Sigmoid colon (tissue), 4 donors: ENCODE results near the gene POLN.

Experiments used
- POLR2A ChIP-seq, 2 donors: fragments of 450-650 bp; IDR thresholded peaks; one replicate each; pipeline ENCODE4 v1.6.1; 2016; ENCODE audit warnings: antibody characterized with exemption in 2 of 2, mild to moderate bottlenecking in 2 of 2, moderate library complexity in 2 of 2
- POLR2AphosphoS5 ChIP-seq, 4 donors: sonication (generic); formaldehyde crosslinking; IDR thresholded peaks; one replicate each; pipeline ENCODE4 v1.6.1; 2017; ENCODE audit warnings: antibody characterized with exemption in 4 of 4
- TF ChIP-seq, protein P1 (sequence below), 4 experiments: fragments of 450-650 bp in 3 of 4; fragments of 200-600 bp in 1 of 4; IDR thresholded peaks; one replicate each; pipeline ENCODE4 v1.5.1; 2016 to 2019; ENCODE audit warnings: antibody characterized with exemption in 4 of 4, mild to moderate bottlenecking in 3 of 4, moderate library complexity in 2 of 4

DNA sequence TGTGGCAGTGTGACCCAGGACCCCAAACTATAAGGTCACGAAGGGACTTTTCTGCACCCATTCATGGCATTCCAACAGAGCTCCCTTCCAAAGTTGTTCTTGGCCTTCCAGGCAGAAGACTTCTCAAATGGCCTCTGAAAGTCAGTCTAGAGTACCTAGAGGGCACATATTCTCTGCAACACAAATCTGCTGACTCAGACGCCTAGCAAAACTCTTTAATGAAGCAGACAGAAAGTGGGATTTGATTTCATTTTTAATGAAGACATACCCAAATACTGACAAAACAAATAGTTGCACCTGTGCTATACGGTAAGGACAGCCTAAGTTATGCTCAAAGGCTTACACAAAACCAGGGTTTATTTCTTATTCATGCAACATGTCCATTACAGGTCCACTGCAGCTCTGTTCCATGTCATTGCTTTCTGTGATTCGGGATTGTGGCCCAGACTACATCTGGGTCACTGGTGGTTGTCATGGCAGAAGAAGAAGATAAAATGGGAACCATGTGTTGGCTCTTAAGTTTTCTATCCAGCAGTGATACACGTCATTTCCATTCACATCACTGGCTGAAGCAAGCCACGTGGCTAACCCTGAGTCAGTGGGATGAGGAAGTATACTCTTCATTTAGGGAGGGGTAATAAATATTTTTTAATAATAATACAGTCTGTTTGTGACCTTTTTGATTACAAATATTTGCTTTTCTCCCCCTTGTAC, 125.1 kb downstream of the POLN start:
- TF ChIP-seq, protein P1, sequence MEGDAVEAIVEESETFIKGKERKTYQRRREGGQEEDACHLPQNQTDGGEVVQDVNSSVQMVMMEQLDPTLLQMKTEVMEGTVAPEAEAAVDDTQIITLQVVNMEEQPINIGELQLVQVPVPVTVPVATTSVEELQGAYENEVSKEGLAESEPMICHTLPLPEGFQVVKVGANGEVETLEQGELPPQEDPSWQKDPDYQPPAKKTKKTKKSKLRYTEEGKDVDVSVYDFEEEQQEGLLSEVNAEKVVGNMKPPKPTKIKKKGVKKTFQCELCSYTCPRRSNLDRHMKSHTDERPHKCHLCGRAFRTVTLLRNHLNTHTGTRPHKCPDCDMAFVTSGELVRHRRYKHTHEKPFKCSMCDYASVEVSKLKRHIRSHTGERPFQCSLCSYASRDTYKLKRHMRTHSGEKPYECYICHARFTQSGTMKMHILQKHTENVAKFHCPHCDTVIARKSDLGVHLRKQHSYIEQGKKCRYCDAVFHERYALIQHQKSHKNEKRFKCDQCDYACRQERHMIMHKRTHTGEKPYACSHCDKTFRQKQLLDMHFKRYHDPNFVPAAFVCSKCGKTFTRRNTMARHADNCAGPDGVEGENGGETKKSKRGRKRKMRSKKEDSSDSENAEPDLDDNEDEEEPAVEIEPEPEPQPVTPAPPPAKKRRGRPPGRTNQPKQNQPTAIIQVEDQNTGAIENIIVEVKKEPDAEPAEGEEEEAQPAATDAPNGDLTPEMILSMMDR (IDR thresholded peaks at IDR 0.05), result no peak
- TF ChIP-seq POLR2AphosphoS5 (IDR thresholded peaks at IDR 0.05) (no peak), POLR2A (IDR thresholded peaks at IDR 0.05) (no peak)
